Smooth muscle cell (in vitro differentiated cells): Measurements from ENCODE around the gene IL22RA1. TPM values are rescaled to one million over a fixed set of nuclear protein-coding genes. Genes with fewer than 3 reads are reported as not detected.
A peak's percentile ranks its signal among the peaks of the same experiment; 100 is the strongest.

Source experiments
- DNase-seq: peaks from one replicate; lab custom pipeline; 2025; ENCODE audit not compliant: unreplicated experiment; lab: John Stamatoyannopoulos, UW
- H2AFZ ChIP-seq: fragments of 200-600 bp; sonication (generic); 2 replicates; pipeline ENCODE4 v1.6.0; 2016; ENCODE audit warnings: antibody characterized with exemption, low read depth, mild to moderate bottlenecking
- H3F3A ChIP-seq: fragments of 200-600 bp; sonication (generic); 2 replicates; pipeline ENCODE4 v1.6.0; 2017; ENCODE audit warnings: antibody characterized with exemption, low read depth
- H3K27ac ChIP-seq: fragments of 200-600 bp; sonication (generic); 2 replicates; pipeline ENCODE4 v1.5.1; 2016; ENCODE audit warnings: low read depth, mild to moderate bottlenecking
- H3K27me3 ChIP-seq: fragments of 200-600 bp; sonication (generic); 2 replicates; pipeline ENCODE4 v1.6.1; 2016; ENCODE audit warnings: low read depth, mild to moderate bottlenecking
- H3K36me3 ChIP-seq: fragments of 200-600 bp; sonication (generic); 2 replicates; pipeline ENCODE4 v1.5.1; 2016; ENCODE audit warnings: low read depth
- H3K4me1 ChIP-seq: fragments of 200-600 bp; sonication (generic); 2 replicates; pipeline ENCODE4 v1.5.1; 2016; ENCODE audit warnings: low read depth
- H3K4me2 ChIP-seq: fragments of 200-600 bp; sonication (generic); 2 replicates; pipeline ENCODE4 v1.6.0; 2016; ENCODE audit warnings: mild to moderate bottlenecking
- H3K4me3 ChIP-seq: fragments of 200-600 bp; sonication (generic); 2 replicates; pipeline ENCODE4 v1.5.1; 2016; ENCODE audit warnings: mild to moderate bottlenecking
- H3K79me2 ChIP-seq: fragments of 200-600 bp; sonication (generic); 2 replicates; pipeline ENCODE4 v1.6.0; 2016; ENCODE audit warnings: low read depth, mild to moderate bottlenecking
- H3K9ac ChIP-seq: fragments of 200-600 bp; sonication (generic); 2 replicates; pipeline ENCODE4 v1.6.0; 2016; ENCODE audit warnings: low read depth
- H3K9me3 ChIP-seq: fragments of 200-600 bp; sonication (generic); replicated peaks from 2 replicates; pipeline ENCODE4 v1.5.1; 2016; ENCODE audit warnings: low read depth
- H4K20me1 ChIP-seq: fragments of 200-600 bp; sonication (generic); 2 replicates; pipeline ENCODE4 v1.6.0; 2016; ENCODE audit warnings: low read depth
- WGBS: methylation state at CpG from one replicate; pipeline ENCODE4 v1.1.7; 2016; ENCODE audit warnings: low lambda C conversion rate; 5-methylcytosine and 5-hydroxymethylcytosine counted together
- polyA plus RNA-seq: library from polyadenylated mRNA; unstranded; fragments of >200 nt; fragmentation: Nextera tagmentation; extraction: Ambion mirVana; gene quantifications from 2 replicates; pipeline ENCODE4 v1.2.1, GENCODE V29; 2016
- total RNA-seq: library from RNA; depleted of rRNA; stranded (reverse); fragments of >200 nt; gene quantifications from 2 replicates; pipeline ENCODE4 v1.2.3, GENCODE V29; 2014
- TF ChIP-seq, protein P1 (sequence below): fragments of 200-600 bp; sonication (generic); IDR thresholded peaks from 2 replicates; pipeline ENCODE4 v1.5.1; 2017; ENCODE audit warnings: borderline replicate concordance, mild to moderate bottlenecking, antibody characterized with exemption; ENCODE audit not compliant: insufficient read depth, poor library complexity, severe bottlenecking

The IL22RA1 gene
- total and polyA plus RNA-seq, 2 experiments from 2014 or later: 0.40 TPM; not detected in 1

DNA sequence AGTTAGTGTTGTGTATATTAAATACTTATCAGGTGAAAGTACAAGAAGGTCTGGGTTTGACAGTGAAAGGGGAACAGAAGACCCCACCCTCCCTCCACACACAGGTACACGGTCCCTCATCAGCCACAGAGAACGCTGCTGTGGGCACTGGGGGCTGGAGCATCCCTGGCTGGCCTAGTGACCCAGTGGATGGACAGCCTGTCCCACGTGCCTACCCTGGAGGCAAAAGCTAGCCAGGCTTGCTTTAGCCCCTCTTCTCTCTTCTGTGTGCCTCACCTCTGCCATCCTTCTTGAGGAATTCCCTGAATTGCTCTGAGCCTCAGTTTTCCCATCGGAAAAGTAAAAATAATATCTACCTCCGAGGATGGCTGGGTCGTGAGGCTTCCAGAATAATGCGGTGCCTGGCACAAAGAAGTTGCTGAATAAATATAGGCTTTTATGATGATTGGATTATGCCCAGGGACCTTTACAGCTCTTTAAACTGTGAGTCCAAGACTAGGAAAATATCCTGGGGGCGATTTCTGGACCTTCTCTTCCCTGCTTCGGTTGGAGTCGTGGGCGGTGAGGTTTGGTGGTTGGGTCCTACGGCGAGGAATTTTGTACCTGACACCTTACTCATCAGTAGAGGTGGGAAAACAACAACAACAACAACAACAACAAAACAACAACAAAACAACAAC lies 43.2 kb upstream of the IL22RA1 start:
- Histone ChIP-seq H3K9ac (no peak overlapping the region), H3K36me3 (no peaks in the 10 kb centered on the region), H3K4me2 (peak overlapping the region; percentile 90), H3K4me1 (no peaks in the 10 kb centered on the region), H3K79me2 (no peaks in the 10 kb centered on the region), H3K27me3 (peaks cover 35% of the 10 kb centered on the region), H2AFZ (no peak overlapping the region), H3K9me3 (no peaks in the 10 kb centered on the region), H3F3A (no peaks in the 10 kb centered on the region), H3K4me3 (peak overlapping the region; percentile 62), H4K20me1 (no peaks in the 10 kb centered on the region), H3K27ac (no peak overlapping the region)
- WGBS: 73% methylated on average over 13 of the region's 13 CpGs
- DNase-seq: no peak
- TF ChIP-seq, protein P1, sequence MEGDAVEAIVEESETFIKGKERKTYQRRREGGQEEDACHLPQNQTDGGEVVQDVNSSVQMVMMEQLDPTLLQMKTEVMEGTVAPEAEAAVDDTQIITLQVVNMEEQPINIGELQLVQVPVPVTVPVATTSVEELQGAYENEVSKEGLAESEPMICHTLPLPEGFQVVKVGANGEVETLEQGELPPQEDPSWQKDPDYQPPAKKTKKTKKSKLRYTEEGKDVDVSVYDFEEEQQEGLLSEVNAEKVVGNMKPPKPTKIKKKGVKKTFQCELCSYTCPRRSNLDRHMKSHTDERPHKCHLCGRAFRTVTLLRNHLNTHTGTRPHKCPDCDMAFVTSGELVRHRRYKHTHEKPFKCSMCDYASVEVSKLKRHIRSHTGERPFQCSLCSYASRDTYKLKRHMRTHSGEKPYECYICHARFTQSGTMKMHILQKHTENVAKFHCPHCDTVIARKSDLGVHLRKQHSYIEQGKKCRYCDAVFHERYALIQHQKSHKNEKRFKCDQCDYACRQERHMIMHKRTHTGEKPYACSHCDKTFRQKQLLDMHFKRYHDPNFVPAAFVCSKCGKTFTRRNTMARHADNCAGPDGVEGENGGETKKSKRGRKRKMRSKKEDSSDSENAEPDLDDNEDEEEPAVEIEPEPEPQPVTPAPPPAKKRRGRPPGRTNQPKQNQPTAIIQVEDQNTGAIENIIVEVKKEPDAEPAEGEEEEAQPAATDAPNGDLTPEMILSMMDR: no peak

DNA sequence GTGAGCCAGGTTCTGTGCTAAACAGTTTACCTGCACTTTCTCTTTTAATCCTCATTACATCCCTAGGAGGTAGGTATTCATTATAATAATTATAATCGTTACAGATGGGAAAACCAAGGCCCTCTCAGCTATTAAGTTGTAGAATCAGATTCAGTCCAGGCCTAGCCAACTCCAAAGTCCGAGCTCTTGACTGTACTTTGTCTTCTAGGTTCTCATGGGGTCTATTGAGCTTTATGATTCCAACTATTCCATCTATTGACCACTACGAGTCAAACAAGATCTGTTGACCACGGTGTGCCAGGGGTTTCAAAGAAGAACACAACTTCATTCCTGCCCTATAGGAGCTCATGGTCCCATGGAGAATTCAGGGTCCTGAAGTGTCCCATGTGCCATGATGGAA lies 42.1 kb upstream of the IL22RA1 start:
- no peaks in the 10 kb centered on the region for H3K79me2 ChIP-seq
- H4K20me1 ChIP-seq: no peaks in the 10 kb centered on the region
- no peak for DNase-seq
- H3K4me2 ChIP-seq: no peak overlapping the region
- H3K27ac ChIP-seq: no peak overlapping the region
- no peak overlapping the region for H2AFZ ChIP-seq
- H3K9me3 ChIP-seq: no peaks in the 10 kb centered on the region
- H3K36me3 ChIP-seq: no peaks in the 10 kb centered on the region
- no peaks in the 10 kb centered on the region for H3K4me1 ChIP-seq
- H3K4me3 ChIP-seq: no peak overlapping the region
- WGBS: 92% methylated on average over 4 of the region's 4 CpGs
- TF ChIP-seq, protein P1: no peak
- no peak overlapping the region for H3K9ac ChIP-seq
- peaks cover 35% of the 10 kb centered on the region for H3K27me3 ChIP-seq
- H3F3A ChIP-seq: no peaks in the 10 kb centered on the region

DNA sequence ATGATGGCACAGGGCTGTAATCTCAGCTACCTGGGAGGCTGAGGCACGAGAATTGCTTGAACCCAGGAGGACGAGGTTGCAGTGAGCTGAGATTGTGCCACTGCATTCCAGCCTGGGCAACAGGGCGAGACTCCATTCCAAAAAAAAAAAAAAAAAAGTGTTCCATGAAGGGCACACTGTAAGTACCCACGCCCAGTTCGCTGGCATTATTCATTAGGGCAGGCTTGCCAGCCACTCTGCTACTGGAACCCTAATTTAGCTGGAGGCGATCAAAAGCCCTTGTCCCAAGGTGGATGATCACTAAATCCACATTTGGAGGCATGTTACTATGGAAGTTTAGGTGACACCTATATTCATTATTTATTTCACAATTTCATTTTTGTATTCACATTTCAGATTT lies 39.1 kb upstream of the IL22RA1 start:
- Histone ChIP-seq H3K36me3 (no peaks in the 10 kb centered on the region), H3K79me2 (no peaks in the 10 kb centered on the region), H3K4me2 (no peak overlapping the region), H2AFZ (no peak overlapping the region), H3F3A (no peaks in the 10 kb centered on the region), H3K4me3 (no peak overlapping the region), H3K9ac (no peak overlapping the region), H3K4me1 (no peaks in the 10 kb centered on the region), H3K9me3 (no peaks in the 10 kb centered on the region), H4K20me1 (no peaks in the 10 kb centered on the region), H3K27ac (no peak overlapping the region), H3K27me3 (peaks cover 17% of the 10 kb centered on the region)
- TF ChIP-seq, protein P1: no peak
- WGBS: 89% methylated on average over 6 of the region's 6 CpGs
- DNase-seq: no peak

DNA sequence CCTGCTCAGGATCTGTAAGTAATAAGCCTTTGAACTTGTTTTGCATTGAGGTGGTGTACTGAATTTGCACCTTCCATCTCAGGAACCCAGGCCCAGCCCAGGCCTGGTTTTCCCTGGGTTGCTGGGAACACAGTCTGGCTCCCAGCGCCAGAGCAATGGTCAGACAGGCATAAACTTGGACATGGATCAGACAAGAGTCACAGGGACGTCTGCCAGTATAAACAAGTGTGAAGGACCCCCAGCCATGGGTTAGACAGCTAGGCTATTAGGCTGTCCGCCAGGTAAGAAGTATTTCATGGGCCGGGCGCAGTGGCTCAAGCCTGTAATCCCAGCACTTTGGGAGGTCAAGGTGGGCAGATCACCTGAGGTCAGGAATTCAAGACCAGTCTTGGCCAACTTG lies 38.7 kb upstream of the IL22RA1 start:
- no peaks in the 10 kb centered on the region for H4K20me1 ChIP-seq
- H2AFZ ChIP-seq: no peak overlapping the region
- no peak overlapping the region for H3K4me3 ChIP-seq
- WGBS: 91% methylated on average over 5 of the region's 5 CpGs
- no peaks in the 10 kb centered on the region for H3F3A ChIP-seq
- no peak overlapping the region for H3K27ac ChIP-seq
- H3K9ac ChIP-seq: no peak overlapping the region
- no peaks in the 10 kb centered on the region for H3K79me2 ChIP-seq
- peaks cover 12% of the 10 kb centered on the region for H3K27me3 ChIP-seq
- TF ChIP-seq, protein P1: no peak
- DNase-seq: no peak
- no peak overlapping the region for H3K4me2 ChIP-seq
- no peaks in the 10 kb centered on the region for H3K36me3 ChIP-seq
- H3K4me1 ChIP-seq: no peaks in the 10 kb centered on the region
- no peaks in the 10 kb centered on the region for H3K9me3 ChIP-seq
